Glutamatergic neuron (in vitro differentiated cells): ENCODE data around the gene ALAD. TPM values are rescaled to one million over a fixed set of nuclear protein-coding genes. Genes with fewer than 3 reads are reported as not detected.

Experiments used
- DNase-seq: peaks from one replicate; pipeline ENCODE4 v3.0.0; 2022
- H3K27ac Mint-ChIP-seq: one replicate; pipeline ENCODE4 v1.8.0; 2020; ENCODE audit warnings: mild to moderate bottlenecking, mixed read lengths, inconsistent platforms; ENCODE audit not compliant: unreplicated experiment
- H3K27me3 Mint-ChIP-seq: one replicate; pipeline ENCODE4 v1.8.0; 2020; ENCODE audit warnings: mild to moderate bottlenecking, moderate library complexity, mixed read lengths, inconsistent platforms; ENCODE audit not compliant: unreplicated experiment
- H3K36me3 Mint-ChIP-seq: one replicate; pipeline ENCODE4 v1.8.0; 2020; ENCODE audit warnings: mild to moderate bottlenecking, mixed read lengths, inconsistent platforms; ENCODE audit not compliant: unreplicated experiment
- H3K4me1 Mint-ChIP-seq: one replicate; pipeline ENCODE4 v1.8.0; 2020; ENCODE audit warnings: mild to moderate bottlenecking, low read depth, mixed read lengths, inconsistent platforms; ENCODE audit not compliant: unreplicated experiment
- H3K4me3 Mint-ChIP-seq: one replicate; pipeline ENCODE4 v1.8.0; 2020; ENCODE audit warnings: mild to moderate bottlenecking, mixed read lengths, inconsistent platforms; ENCODE audit not compliant: unreplicated experiment
- H3K9me3 Mint-ChIP-seq: one replicate; pipeline ENCODE4 v1.8.0; 2020; ENCODE audit warnings: mild to moderate bottlenecking, moderate library complexity, mixed read lengths, inconsistent platforms; ENCODE audit not compliant: unreplicated experiment
- CTCF ChIP-seq: fragments of 200-600 bp; sonication (generic); IDR thresholded peaks from one replicate; pipeline ENCODE4 v1.5.0; 2021; ENCODE audit not compliant: partially characterized antibody, unreplicated experiment
- total RNA-seq: library from RNA; stranded (reverse); fragmentation: NEBNext Ultra II Directional; extraction: Animal tissue kit (Norgen Biotek cat#: 25700); gene quantifications from one replicate; pipeline ENCODE4 v1.2.1, GENCODE V29; 2021; ENCODE audit not compliant: unreplicated experiment

ALAD gene
- total RNA-seq, 1 donor from 2014 or later: 39.0 TPM

- Mint-ChIP-seq H3K27me3 (peaks cover 3% of the 10 kb centered on the region), H3K9me3 (peaks cover 5% of the 10 kb centered on the region), H3K27ac (no peak within 1 kb of the TSS), H3K4me3 (peak within 1 kb of the TSS; percentile 82), H3K4me1 (no peaks in the 10 kb centered on the region), H3K36me3 (no peaks in the 10 kb centered on the region)
- DNase-seq: peak; percentile 80
- no peak for TF ChIP-seq CTCF
These were observed 24.2 kb downstream of the ALAD start, which contains the start of gene HDHD3 for GRCh38 chr9:113376634-113377567. Gene HDHD3 (minus strand): TSS chr9:113376986. CDS start chr9:113374354, 2,632 bp downstream.

- H3K9me3 Mint-ChIP-seq: peaks cover 5% of the 10 kb centered on the region
- H3K27ac Mint-ChIP-seq: no peak overlapping the region
- DNase-seq: no peak
- no peaks in the 10 kb centered on the region for H3K36me3 Mint-ChIP-seq
- no peak for TF ChIP-seq CTCF
- H3K4me1 Mint-ChIP-seq: no peaks in the 10 kb centered on the region
- H3K4me3 Mint-ChIP-seq: peak overlapping the region; percentile 70
- H3K27me3 Mint-ChIP-seq: peaks cover 3% of the 10 kb centered on the region
These were observed 25.7 kb downstream of the ALAD start for GRCh38 chr9:113375057-113376023.

GRCh38 chr9:113373676-113374392 lies 27.2 kb downstream of the ALAD start:
- Mint-ChIP-seq H3K27ac (no peak overlapping the region), H3K4me3 (no peak overlapping the region), H3K4me1 (no peaks in the 10 kb centered on the region), H3K36me3 (no peaks in the 10 kb centered on the region), H3K27me3 (peaks cover 3% of the 10 kb centered on the region), H3K9me3 (peaks cover 5% of the 10 kb centered on the region)
- no peak for DNase-seq
- no peak for TF ChIP-seq CTCF

- H3K4me3 Mint-ChIP-seq: no peak overlapping the region
- no peaks in the 10 kb centered on the region for H3K36me3 Mint-ChIP-seq
- no peaks in the 10 kb centered on the region for H3K4me1 Mint-ChIP-seq
- no peaks in the 10 kb centered on the region for H3K27me3 Mint-ChIP-seq
- no peak for DNase-seq
- H3K27ac Mint-ChIP-seq: no peak overlapping the region
- TF ChIP-seq CTCF: no peak
- peaks cover 5% of the 10 kb centered on the region for H3K9me3 Mint-ChIP-seq
These were observed 27.8 kb downstream of the ALAD start for GRCh38 chr9:113373256-113373655.
